SIG-M5 treated with dmso at 0.1 percent for 504 hours (cell line): Measurements from ENCODE around the gene GRB10.
"Not testable (repeated sequence)": the region's sequence is repeated elsewhere in the genome, so short reads cannot be mapped to it uniquely, and the experiment has no call there.

Source experiments
- DNase-seq: peaks from one replicate; lab custom pipeline; 2025; ENCODE audit not compliant: unreplicated experiment; lab: John Stamatoyannopoulos, UW

Gene GRB10

GRCh38 chr7:50558294-50559053 is 224.2 kb downstream of the GRB10 start:
- no peak for DNase-seq

DNA sequence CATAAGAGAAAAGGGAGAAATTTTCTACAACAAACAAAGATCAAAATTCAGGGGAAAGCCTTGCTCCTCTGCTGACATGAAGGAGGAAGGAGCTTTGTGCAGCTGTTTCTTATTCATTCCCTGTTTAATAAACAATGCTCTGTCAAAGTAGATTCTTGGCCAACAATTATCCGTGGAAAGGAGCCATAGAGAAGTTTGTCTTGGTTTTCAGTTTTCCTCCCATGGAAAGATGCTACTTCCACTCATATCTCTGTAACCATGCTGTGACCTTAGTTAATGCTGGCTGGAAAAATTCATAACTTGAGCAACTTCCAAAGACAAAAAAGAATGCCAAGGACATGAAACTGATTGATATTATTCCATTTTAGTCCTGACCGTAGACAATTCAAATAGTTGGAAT is 225.6 kb downstream of the GRB10 start:
- no peak for DNase-seq

- DNase-seq = no peak
Measured at GRCh38 chr7:50556247-50556991, 226.3 kb downstream of the GRB10 start.

- DNase-seq = peak; percentile 5
Measured at GRCh38 chr7:50555594-50556140, 227.0 kb downstream of the GRB10 start.

DNA sequence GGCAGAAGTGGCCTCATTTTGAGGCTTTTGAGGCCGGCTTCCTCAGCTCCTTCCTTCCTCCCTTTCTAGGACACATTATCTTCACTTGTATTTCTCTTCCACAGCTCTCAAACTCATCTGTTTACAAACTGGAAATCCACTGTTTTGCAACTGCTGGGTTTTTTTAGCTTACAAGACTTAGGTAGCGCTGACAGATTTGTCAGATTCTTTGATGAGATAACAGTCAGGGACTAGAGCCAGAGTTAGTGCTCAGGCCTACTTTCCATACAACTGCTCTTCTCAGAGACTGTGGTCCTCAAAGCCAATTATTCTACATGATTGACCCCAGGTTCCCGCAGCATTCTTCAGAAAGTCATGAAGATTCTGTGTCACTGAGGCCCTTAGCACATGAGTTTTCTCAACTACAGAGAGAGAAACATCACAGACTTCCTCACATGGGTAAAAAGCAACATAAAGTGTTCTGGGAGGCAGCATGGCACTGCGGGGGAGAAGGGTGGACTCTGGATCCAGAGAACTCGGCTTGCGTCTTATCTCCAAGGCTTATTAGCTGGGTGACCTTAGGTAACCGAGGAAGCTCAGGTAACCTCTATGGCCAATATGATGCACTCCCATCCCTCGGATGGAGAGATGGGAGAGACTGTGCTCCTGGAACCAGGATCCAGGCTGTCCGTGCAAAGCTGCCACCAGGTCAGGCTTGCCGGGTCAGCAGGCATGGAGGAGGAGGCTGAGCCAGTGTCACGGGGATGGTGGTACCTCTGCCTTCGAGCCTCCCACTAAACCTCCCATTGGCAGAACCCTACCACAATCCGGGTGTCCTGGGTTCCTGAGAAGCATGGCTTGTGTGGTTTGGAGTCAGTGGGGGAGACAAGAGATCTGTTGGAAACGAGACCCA is 228.0 kb downstream of the GRB10 start:
- no peak for DNase-seq

DNA sequence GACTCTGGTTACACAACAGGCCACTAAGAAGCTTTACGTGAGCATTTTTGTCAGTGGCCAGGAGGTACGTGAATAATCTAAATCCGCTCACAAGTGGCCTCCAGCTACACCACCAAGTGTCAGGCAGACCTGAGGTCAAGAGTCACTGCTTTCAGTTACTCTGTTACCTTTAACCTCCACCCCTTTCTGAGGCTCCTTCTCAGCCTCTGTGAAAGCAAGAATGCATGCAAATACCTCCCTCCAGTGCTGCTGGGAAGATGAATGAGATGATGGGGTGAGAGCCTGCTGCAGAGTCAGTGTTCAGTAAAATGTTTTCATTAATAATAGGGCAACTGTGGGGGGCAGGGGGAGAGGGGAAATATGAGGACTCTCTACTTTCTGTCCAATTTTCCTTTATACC is 228.7 kb downstream of the GRB10 start:
- no peak for DNase-seq

DNA sequence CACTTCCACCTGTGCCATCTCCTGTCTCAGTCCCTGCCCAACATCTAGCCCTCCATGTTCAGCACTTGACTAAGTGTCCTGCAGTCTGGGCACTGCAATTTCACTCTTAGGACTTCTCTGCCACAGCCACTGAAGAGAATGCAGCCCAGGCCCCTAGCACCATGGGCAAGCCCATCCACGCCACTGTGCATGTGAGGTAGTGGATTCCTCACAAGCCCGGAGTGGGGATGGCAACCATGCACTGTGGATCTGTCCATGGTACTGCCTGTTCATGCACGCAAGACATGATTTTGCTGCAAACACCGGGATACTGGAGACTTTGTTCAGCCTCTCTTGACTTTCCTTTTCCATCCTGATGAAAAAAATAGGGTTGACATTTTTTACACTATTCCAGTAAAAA is 229.8 kb downstream of the GRB10 start:
- DNase-seq = peak; percentile 3

- no peak for DNase-seq
Measured at GRCh38 chr7:50552139-50552538, 230.6 kb downstream of the GRB10 start.

DNA sequence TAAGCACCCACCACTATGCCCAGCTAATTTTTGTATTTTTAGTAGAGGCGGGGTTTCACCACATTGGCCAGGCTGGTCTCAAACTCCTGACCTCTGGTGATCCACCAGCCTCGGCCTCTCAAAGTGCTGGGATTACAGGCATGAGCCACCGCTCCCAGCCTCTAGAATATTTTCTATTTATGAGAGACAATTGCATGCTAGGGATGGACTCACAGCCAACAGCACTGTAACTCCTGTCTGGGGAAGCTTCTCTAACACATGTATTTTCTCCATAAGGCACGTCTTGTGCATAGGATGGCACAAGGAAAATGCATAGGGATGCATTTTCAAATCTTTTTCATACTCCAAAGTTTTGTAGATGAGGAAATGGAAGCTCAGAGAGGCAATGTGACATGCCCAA is 237.1 kb downstream of the GRB10 start:
- not testable (repeated sequence) for DNase-seq

DNA sequence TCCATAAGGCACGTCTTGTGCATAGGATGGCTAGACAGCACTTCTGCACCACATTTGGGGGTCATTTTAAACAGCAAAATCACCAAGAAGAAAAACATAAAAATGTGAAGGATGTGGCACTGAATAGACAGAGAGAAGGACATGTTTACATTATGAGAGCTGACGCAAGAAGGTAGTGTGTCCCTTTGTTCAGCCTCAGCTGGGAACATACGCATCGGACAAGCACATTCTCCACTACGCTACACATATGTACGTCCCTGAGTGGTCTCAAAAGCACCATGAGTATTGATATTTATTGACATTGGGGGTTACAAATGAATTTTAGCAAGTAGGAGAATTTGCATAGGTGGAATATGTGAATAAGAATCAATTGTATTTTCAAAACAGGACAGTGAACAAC is 237.7 kb downstream of the GRB10 start:
- no peak for DNase-seq

DNA sequence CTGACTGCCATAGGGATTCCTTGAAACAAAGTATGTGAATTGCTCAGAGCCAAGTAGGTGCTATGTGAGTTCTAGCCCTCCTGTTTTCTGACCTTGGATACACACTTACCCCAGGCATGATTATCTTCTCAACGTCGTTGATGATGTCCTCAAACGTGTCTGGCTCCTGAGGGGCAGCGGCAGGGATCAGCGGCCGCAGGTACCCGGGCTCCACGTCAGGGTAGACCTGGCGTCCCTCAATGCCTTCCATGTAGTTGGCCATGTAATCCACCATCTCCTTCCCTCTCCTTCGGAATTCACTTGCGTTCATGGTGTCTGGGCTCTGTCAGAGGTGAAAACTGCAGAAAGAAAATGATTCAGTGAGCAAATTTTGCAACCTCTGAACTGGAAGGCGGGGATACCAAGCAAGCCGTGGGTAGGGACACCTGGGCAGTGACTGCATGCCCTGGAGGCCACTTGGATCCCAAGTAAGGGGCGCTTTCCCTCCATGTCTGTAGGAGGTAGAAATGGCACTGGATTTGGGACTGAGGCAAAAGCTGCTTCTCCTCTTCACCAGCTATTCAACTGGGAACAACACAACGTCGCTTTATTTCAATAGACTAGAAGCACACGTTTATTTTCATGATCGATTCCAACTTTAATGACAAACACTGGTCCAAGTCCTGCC is 238.8 kb downstream of the GRB10 start:
- DNase-seq = no peak

- no peak for DNase-seq
Measured at GRCh38 chr7:50542132-50542531, 240.6 kb downstream of the GRB10 start.

GRCh38 chr7:50540785-50541579 is 241.7 kb downstream of the GRB10 start:
- no peak for DNase-seq
